HG02852 (cell line): Measurements from ENCODE around the gene EPHB1.
"Not testable (repeated sequence)": the region's sequence is repeated elsewhere in the genome, so short reads cannot be mapped to it uniquely, and the experiment has no call there.

Experiments
- ATAC-seq: cut with Tn5 transposase; IDR thresholded peaks from one replicate; pipeline ENCODE4 v1.9.1; 2021; ENCODE audit warnings: mild to moderate bottlenecking, moderate library complexity; ENCODE audit not compliant: unreplicated experiment

EPHB1 gene

GRCh38 chr3:135106445-135106844 lies 311.4 kb downstream of the EPHB1 start:
- no peak for ATAC-seq

- no peak for ATAC-seq
Observed at GRCh38 chr3:135107043-135107442, 312.0 kb downstream of the EPHB1 start.

GRCh38 chr3:135109681-135110080 lies 314.6 kb downstream of the EPHB1 start:
- no peak for ATAC-seq

- ATAC-seq, result not testable (repeated sequence)
Observed at GRCh38 chr3:135114551-135114950, 319.5 kb downstream of the EPHB1 start.

GRCh38 chr3:135117977-135118376 lies 322.9 kb downstream of the EPHB1 start:
- ATAC-seq, result no peak

GRCh38 chr3:135118792-135119191 lies 323.7 kb downstream of the EPHB1 start:
- no peak for ATAC-seq

GRCh38 chr3:135125171-135125801 lies 330.2 kb downstream of the EPHB1 start:
- ATAC-seq, result no peak

GRCh38 chr3:135127946-135128470 lies 332.9 kb downstream of the EPHB1 start:
- ATAC-seq, result no peak

GRCh38 chr3:135128818-135129217 lies 333.8 kb downstream of the EPHB1 start:
- ATAC-seq, result no peak

- ATAC-seq, result no peak
Observed at GRCh38 chr3:135131290-135131689, 336.2 kb downstream of the EPHB1 start.

GRCh38 chr3:135133905-135134683 lies 339.0 kb downstream of the EPHB1 start:
- no peak for ATAC-seq

- no peak for ATAC-seq
Observed at GRCh38 chr3:135134684-135135075, 339.6 kb downstream of the EPHB1 start.

- no peak for ATAC-seq
Observed at GRCh38 chr3:135135445-135135844, 340.4 kb downstream of the EPHB1 start.

- ATAC-seq, result no peak
Observed at GRCh38 chr3:135136361-135137100, 341.5 kb downstream of the EPHB1 start.

GRCh38 chr3:135137296-135137695 lies 342.2 kb downstream of the EPHB1 start:
- ATAC-seq, result no peak

GRCh38 chr3:135138776-135139175 lies 343.7 kb downstream of the EPHB1 start:
- no peak for ATAC-seq

GRCh38 chr3:135140591-135140990 lies 345.5 kb downstream of the EPHB1 start:
- ATAC-seq, result no peak

- ATAC-seq, result no peak
Observed at GRCh38 chr3:135141160-135141559, 346.1 kb downstream of the EPHB1 start.

- ATAC-seq, result no peak
Observed at GRCh38 chr3:135141672-135142071, 346.6 kb downstream of the EPHB1 start.

GRCh38 chr3:135142530-135142929 lies 347.5 kb downstream of the EPHB1 start:
- no peak for ATAC-seq

- no peak for ATAC-seq
Observed at GRCh38 chr3:135143474-135143873, 348.4 kb downstream of the EPHB1 start.

GRCh38 chr3:135145581-135145980 lies 350.5 kb downstream of the EPHB1 start:
- no peak for ATAC-seq
